ENCODE data around the gene VKORC1.
A peak's percentile ranks its signal among the peaks of the same experiment; 100 is the strongest.
"Not testable (repeated sequence)": the region's sequence is repeated elsewhere in the genome, so short reads cannot be mapped to it uniquely, and the experiment has no call there.

The VKORC1 gene

GRCh38 chr16:31094424-31095120 is at the start of gene VKORC1:
Gene VKORC1 (minus strand): TSS chr16:31094797. CDS start chr16:31094729, 68 bp downstream.
- DNase-seq (ENCODE audit: low spot score): peak; percentile 97

- DNase-seq (ENCODE audit: low spot score): no peak
Observed at GRCh38 chr16:31143694-31144148, 49.1 kb upstream of the VKORC1 start.

- DNase-seq (ENCODE audit: low spot score): no peak
Observed at GRCh38 chr16:31143011-31143693, 48.6 kb upstream of the VKORC1 start.

GRCh38 chr16:31142109-31143010 is 47.8 kb upstream of the VKORC1 start:
- peak; percentile 100 for DNase-seq (ENCODE audit: low spot score)

GRCh38 chr16:31141489-31142108 is 47.0 kb upstream of the VKORC1 start:
- peak; percentile 55 for DNase-seq (ENCODE audit: low spot score)

GRCh38 chr16:31141071-31141469 is 46.5 kb upstream of the VKORC1 start:
- DNase-seq (ENCODE audit: low spot score): not testable (repeated sequence)

GRCh38 chr16:31138621-31139578 is 44.3 kb upstream of the VKORC1 start:
- peak; percentile 58 for DNase-seq (ENCODE audit: low spot score)

GRCh38 chr16:31136822-31137499 is 42.4 kb upstream of the VKORC1 start:
- not testable (repeated sequence) for DNase-seq (ENCODE audit: low spot score)

GRCh38 chr16:31136287-31136662 is 41.7 kb upstream of the VKORC1 start:
- no peak for DNase-seq (ENCODE audit: low spot score)

- no peak for DNase-seq (ENCODE audit: low spot score)
Observed at GRCh38 chr16:31135535-31136286, 41.1 kb upstream of the VKORC1 start, which contains the start of gene PRSS8. Gene PRSS8 (minus strand): TSS chr16:31135727. CDS start chr16:31135498, 229 bp downstream.

- no peak for DNase-seq (ENCODE audit: low spot score)
Observed at GRCh38 chr16:31134625-31135534, 40.3 kb upstream of the VKORC1 start.

- no peak for DNase-seq (ENCODE audit: low spot score)
Observed at GRCh38 chr16:31134091-31134571, 39.5 kb upstream of the VKORC1 start.

GRCh38 chr16:31133046-31133501 is 38.5 kb upstream of the VKORC1 start:
- DNase-seq (ENCODE audit: low spot score): no peak

GRCh38 chr16:31132303-31132979 is 37.8 kb upstream of the VKORC1 start:
- no peak for DNase-seq (ENCODE audit: low spot score)

GRCh38 chr16:31131841-31132271 is 37.3 kb upstream of the VKORC1 start:
- DNase-seq (ENCODE audit: low spot score): no peak

GRCh38 chr16:31131416-31131815 is 36.8 kb upstream of the VKORC1 start:
- no peak for DNase-seq (ENCODE audit: low spot score)

- no peak for DNase-seq (ENCODE audit: low spot score)
Observed at GRCh38 chr16:31130899-31131298, 36.3 kb upstream of the VKORC1 start.
